ENCODE results near the gene DYNC1I1.

GRCh38 chr7:95793658-95794057, 21.3 kb downstream of the DYNC1I1 start:
- TF ChIP-seq CTCF (conservative IDR thresholded peaks at IDR 0.05; ENCODE audit: low read length) (no peak), EZH2phosphoT487 (IDR thresholded peaks at IDR 0.05; ENCODE audit: borderline replicate concordance) (no peak)

Data from Loucy (cell line).